GM21619 (cell line): ENCODE results near the gene CDH22.

Experiments
- ATAC-seq: cut with Tn5 transposase; IDR thresholded peaks from one replicate; pipeline ENCODE4 v1.9.1; 2021; ENCODE audit not compliant: unreplicated experiment

CDH22 gene

DNA sequence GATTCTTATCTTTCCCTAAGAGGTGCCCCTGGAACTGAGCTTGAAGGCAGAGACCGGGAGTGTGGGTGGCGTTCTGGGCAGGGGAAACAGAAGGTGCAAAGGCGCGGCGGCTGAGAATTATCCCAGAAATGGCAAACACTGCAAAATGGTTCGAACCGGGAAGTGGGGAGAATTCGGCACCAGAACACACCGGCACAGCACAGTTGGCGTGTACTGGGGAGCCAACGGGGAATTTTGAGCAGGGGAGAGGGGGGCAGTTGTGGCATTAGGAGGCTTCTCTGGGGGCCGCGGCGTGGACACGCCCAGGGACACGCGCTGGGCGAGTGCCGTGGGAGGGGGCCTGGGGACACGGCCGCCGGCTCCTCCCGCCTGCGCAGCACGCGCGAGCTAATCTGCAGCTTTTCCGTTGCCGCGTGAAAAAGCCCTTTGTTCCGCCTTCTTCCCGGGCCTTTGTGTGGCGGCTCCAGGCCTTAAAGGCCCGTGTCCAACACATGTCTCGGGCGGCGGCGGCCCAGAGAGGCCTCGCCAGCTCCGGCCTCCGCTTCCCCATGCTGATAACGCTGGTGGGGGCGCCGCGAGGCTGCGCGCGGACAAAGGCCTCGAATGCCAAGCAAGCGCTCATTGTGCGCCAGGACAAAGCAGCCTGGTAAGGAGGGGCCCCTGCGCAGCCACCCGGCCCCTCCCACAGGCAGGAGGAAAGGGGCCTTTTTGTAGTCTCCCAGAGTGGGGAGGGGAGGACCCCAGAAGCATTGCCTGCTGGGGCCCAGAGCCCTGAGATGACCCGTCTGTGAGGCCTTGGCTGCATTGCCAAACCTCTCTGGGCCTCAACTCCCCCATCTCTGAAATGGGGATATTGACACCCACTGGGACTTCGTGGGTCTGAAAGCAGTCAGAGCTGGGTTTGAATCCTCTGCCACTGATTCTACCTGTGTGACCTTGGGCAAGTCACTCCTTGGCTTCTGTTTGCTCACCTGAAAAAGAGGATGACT, 107.4 kb downstream of the CDH22 start:
- no peak for ATAC-seq

DNA sequence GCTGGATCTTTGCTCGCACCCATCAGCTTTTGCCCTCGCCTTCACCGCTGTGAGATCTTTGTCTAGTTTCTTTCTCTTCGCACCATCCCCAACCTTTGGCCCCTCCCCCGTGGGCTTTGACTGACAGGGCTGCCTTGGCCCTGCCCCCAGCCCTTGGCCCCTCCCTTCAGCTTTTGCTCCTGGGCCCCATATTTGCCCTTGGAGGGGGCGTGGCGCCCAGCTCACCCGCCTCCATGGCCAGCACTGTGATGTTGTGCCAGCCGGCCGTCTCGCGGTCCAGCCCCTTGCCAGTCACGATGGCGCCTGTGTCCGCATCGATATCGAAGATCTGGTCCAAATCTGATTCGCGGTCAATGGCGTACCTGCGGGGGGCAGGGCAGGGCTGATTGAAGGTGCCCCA, 109.1 kb downstream of the CDH22 start:
- ATAC-seq: no peak

DNA sequence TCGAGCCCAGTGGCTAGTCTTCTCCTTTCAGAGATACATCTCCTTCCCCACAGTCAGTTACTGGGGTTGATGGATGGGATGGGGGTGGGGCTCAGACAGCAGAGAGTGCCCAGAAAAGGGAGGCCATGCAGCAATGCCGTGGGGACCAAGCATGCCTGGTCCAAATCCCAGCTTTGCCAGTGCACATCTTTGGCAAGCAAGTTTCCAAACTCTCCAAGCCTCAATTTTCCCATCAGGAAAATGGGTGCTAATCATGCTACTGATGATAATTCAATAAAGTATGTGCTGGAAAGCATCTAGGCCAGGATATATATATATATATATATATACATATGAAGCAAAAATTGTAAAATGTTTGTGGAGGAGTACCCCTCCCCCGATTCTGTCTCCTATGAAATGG, 111.3 kb downstream of the CDH22 start:
- ATAC-seq: no peak

DNA sequence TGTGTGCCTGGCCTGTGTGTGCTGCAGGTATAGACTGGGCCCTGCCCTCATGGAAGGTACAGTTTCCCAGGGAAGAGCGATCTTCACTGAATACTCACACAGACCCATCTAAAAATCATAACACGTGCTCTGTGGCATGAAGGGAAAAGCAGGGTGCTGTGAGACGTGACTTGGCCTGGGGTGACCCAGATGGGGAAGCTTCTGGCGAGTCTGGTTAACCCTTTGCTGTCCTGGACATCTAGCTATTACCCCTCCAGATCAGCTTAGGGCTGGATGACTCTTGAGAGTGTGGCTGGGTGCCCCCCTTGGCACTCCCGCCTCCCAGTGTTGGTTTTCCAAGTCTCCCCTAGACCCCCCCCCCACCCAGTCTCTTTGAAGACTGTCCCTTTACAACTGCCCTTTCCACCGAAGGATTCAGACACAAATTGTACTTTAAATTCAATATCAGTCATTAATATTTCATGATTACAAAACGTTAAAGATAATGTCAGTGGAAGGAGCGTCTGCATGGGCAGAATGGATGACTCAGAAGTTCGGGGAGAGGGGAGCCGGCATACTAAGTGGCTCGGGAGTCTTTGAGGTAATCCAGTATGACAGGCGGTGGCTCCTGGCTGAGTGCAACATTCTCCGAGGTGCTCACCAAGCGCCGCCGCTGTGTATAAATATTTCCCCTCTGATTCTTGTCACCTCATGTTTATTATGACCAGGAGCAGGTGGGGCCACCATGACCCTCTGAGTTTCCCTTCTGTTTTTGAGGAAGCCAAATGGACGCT, 112.8 kb downstream of the CDH22 start:
- ATAC-seq: no peak

DNA sequence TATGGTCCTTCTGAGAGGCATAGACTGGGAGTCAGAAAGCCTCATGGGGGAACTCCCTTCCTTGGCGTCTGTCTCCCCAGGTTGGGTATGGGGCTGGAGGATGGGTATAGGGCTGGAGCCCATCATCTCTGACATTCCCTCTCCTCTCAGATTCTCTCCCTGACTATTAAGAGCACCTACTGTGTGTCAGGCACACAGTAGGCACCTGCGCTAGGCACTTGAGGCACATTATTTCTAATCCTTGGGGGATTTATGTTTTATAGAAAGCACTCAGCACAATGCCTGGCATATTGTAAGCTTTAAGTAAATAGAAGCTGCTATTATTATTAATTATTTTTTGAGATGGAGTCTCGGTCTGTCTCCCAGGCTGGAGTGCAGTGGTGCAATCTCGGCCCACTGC, 113.9 kb downstream of the CDH22 start:
- no peak for ATAC-seq

DNA sequence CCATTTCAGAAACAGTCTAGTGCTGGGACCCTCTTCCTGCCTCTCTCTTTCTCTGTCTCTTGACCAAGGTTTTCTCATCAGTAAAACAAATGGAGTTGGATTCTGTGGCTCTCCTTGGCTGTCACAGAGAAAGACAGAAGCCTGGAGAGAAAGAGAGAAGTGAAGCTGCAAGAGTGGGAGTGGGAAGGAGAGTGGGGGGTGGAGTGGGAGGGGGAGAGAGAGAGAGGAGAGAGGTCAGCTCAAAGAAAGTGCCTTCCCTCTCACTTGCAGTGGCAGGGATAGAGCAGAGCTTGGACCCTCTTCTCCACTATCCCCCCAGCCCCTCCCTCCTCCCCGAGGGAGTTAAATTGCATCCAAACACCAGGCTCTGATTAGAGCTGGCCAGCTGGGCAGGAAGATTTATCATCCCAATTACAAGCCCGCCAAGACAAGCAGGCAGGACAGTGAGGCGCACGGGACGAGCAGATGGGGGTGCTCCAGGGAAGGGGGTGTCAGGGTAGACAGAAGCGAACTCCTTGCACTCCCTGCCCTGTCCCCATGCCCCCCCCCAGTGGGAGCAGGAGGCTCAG, 115.8 kb downstream of the CDH22 start:
- ATAC-seq: no peak

DNA sequence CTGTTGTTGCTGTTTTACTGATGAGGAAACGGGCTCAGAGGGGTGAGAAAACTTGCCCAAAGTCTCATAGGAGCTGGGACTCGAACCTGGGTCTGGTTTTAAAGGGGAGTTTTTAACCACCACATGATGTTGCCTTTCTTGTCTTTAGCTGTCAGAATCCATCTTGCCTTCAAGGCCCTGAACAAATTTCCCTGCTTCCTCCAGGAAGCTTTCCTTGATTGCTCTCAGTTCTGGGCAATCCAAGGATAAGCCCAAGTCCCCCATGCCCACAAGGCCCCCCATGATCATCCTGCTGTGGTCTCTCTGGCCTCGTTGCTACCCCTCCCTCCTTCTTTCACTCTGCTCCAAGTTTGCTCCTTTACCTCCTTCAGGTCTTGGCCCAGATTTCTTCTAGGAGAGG, 116.7 kb downstream of the CDH22 start:
- no peak for ATAC-seq

DNA sequence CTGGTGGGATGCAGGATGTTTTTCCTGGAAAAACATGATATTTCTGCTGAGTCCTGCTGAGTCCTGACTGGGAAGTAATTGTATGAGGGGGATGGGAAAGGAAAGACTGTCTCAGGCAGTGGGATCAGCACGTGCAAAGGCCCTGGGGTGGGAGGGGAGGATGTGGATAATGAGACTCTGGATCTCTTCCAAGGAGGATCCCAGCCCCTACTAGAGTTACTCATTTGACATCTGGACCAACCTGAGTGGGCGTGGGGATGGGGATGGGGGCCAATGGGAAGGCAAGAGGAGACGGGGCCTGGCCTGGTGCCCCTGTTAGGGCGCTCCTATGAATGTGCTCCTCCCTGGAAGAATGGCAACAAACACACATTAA, 117.1 kb downstream of the CDH22 start:
- no peak for ATAC-seq

DNA sequence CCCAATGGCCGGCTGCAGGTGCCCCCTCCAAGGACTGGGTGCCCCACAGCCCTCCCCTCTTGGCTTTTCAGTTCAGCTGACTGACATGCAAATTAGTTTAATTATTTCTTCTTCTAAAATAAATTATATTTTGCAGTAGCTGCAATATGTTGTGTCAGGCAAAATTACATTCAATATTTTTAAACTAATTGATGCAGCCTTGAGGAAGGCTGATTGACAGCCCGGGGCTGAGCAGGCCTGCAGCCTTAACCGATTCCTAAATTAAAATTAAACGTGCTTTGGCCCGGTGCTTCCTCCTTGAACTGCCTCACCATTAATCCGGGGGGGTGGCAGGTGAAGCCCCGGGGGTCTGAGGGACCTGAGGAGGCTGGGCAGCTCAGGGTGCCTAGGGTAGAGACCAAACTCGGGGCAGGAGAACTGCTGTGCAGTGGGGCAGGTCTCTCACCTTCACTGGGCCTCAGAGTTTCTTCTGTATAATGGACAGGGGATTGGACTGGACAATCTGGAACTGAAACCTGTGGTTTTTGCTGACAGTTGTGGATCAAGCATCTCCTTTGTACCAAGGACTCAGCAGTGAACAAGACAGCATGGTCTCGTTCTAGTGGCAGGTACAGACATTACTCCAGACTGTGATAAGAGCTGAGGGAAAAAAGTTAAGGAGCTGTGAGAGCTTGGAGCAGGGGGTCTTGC, 117.7 kb downstream of the CDH22 start:
- no peak for ATAC-seq

DNA sequence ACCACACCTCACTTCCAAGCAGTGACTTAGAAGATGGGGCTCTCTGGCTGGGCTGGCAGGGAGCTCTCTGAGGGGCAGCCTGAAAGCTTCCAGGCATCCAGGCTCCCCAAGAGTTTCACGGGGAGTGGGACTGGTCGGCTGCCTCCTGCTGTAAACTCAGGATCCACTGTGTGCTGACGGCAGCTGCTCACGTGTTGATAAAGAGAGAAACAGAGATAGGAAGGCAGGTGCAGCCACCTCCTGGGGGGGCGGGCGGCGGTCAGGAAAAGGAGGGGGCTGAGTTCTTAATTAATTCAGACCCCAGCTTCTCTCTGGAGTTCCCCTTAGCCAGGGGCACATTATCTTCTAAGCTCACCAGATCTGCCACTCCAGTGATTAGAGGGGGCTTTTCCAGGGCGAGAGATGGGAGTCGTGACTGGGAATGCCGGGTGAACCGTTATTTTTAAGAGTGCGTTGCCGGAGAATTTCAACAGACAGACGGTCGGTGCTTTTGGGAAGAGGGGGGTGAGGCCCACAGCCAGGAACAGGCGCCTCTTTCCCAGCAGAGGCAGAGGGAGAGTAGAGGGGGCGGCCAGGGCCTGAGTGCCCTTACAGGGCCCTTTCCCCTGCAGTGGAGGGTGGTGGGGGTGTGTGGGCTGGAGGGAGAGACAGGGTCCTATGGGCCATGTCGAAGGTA, 119.3 kb downstream of the CDH22 start:
- no peak for ATAC-seq

DNA sequence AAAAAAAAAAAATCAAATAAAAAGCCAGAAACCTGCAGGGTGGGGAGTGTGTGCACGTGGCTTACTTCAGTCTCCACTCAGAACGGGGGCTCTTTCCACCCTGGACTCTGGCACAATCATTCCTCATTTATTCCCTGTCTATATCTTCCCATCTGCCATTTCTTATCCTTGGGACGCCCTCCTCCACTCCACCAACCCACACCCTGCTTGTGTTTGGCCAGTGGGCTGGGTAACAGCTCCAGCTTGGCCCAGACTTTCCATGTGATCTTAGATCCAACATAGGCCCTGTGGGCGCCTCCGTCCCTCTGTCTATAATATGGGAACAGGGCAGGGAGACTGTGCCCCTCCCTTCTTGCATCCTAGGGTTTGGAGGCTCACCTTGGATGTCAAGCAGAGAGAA, 122.1 kb downstream of the CDH22 start:
- no peak for ATAC-seq

DNA sequence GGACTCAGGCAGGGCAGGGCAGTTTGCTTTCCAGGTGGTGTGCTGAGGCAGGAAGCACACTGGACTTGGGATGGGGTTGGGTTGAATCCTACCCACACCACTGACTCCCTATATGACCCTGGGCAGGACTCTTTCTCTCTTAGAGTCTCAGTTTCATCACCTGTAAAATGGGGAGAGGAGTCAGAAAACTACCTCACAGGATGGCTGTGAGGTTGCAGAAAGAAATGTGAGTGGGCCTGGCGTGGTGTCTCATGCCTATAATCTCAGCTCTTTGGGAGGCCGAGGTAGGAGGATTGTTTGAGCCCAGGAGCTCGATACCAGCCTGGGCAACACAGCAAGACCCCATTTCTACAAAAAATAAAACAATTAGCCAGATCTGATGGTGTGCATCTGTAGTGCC, 122.9 kb downstream of the CDH22 start:
- no peak for ATAC-seq

DNA sequence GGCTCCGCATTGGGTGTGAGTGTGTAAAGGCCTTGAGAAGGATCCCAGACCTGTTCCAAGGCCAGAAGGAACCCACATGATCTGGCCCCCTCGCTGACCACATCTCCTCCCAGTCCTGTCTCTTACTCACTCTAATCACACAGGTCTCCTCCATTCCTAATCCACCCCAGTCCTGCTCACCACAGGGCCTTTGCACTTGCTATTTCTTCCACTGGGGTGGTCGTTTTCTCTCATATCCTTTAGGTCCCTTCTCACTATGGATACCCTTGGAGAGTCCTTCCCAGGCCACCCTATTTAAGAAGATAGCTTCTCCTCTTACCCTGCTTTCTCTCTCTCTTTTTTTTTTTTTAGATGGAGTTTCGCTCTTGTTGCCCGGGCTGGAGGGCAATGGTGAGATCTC, 124.5 kb downstream of the CDH22 start:
- ATAC-seq: no peak

DNA sequence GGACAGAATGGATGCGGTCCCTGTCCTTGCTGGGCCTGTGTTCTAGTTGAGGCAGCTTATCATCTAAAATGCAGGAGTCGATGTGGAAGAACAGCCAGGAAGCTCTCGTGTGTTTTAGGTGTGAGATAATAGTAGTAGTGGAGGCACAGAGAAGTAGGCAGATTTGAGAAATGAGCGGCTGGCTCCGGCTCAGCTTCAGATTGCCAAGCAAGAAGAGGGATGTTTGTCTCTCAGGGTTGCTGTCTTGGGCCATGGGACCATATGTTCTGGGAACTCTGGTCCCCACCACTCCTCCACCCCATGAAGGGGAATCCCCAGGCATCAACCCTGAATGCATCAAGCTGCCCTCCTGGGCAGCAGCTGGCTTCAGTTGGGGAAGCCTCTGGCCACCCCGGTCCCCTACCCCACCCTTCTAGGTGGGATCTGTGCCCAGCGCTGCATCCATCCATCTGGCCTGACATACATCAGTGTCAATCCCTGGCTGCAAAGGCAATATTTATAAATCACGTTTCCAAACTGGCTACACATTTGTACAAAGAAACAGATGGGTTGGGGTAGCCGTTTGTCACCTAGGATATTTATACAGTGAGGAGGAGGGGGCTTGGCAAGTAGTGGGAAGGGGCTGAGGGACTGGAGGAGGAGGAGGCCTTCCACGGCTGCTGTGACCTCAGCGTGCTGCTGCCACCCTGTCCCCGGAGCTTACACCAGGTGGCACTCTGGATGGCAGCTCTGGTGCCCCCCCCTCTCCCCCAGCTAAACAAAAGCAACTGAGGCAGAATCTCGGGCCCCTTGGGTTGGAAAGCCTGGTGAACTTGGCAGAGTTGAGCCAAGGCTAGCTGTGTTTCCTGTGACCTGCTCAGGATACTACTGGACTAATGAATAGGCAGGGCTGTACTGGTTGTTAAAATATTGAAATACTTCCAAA, 125.8 kb downstream of the CDH22 start:
- no peak for ATAC-seq

DNA sequence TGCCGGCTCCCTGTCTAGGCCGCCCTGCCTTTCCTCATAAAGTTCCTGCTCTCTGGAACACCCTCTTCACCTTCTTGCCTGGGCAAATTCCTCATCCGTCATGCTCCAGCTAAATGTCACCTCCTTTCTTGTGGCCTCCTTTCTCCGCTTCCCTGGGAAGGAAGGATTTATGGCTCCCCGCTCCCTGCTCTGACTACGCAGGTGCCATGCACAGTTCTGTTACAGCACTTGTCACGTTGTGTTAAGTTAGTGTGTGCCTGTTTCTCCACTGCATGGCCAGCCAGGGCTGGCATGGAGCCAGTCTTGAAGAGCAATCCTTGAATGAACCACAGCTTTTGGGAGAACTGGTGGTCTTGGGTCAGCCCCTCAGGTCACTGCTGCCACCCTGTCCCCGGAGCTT, 128.4 kb downstream of the CDH22 start:
- no peak for ATAC-seq

DNA sequence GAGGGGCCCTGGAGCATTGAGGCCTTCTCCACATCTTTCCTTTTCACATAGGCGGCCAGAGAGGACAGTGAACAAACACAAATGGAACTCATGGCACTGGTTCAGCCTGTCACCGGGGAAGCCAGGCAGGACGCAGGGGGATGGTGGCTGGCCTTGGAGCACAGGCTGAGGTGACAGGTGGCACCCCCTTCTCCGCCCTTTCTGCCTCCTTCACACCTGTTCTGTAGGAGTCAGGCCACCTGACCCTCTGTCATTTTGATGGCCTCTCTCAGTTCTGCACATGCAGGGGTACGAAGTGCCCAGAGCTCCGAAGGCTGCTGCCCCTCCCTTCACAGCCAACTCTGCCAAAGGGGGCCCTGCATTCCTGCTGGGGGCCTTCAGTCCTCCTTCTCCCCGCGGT, 129.4 kb downstream of the CDH22 start:
- ATAC-seq: no peak

DNA sequence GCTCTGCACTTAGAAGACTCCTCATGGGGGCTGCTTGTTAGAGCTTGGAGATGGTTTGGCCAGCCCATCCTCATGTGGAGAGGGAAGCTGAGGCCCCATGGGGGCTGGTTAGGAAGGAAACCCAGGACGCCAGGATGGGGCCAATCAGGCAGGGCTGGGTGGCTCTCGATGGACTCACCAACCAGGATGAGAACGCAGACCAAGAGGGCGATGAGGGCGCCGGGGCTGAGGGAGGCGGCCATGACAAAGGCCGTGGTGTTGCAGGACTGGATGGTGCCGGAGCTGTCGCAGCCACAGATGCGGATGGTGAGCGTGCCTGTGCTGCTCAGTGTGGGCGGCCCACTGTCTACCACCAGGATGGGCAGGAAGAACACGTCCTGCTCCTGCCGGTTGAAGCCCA, 130.5 kb downstream of the CDH22 start:
- no peak for ATAC-seq

DNA sequence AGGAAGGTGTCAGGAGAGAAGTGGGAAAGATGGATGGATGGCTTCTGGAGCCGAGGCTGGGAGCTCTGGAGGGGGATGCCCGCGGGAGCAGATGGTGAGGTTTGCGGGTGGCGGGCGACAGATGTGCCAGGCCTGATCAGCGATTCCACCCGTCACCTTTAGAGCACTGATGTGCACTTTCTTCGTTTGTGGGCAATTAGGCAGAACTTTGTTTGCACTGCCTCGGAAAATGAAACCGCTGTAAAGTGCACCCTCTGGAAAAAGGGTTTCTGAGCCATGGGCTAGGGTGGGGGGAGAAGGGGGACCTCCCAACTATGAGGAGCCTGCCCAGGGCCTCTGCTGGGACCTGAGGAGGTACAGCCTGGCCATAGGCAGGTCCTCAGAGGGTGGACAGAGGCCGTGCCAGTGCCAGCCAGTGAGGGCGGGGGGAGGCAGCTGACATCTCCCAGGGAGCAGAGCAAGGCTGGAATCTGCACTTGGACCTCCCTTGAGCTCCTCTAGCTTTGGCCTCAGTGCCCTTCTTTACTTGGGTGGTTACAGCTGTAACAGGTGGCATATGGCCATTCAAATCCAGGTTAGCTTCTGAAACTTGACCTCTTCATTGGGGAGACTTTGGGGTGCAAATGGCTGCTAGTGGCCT, 131.4 kb downstream of the CDH22 start:
- no peak for ATAC-seq

DNA sequence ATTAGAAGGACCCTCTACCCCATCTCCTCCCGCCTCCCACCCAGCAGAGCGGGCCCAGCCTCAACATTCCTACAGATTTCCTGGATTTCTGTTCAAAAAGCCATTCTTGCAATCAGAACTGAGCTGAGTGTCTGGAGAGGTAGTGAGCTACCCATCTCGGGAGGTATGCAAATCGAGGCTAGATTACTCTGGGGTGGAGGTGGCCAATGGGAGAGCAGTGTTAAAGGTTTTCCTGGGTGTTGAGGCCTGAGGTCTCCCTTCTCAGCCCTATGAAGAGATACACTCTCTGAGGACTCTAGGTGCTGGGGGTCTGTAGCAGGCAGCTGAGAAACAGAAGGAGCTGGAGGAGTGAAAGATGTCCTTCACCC, 133.2 kb downstream of the CDH22 start:
- ATAC-seq: no peak
